Parathyroid adenoma (tissue), 2 donors: ENCODE results near the gene MKKS.
"Not testable (repeated sequence)": the region's sequence is repeated elsewhere in the genome, so short reads cannot be mapped to it uniquely, and the experiment has no call there.

Source experiments
- H2AFZ ChIP-seq: fragments of 300-600 bp; sonication (generic); one replicate; pipeline ENCODE4 v1.7.0; 2017; ENCODE audit warnings: antibody characterized with exemption, mild to moderate bottlenecking
- H3K27ac ChIP-seq: fragments of 300-600 bp; sonication (generic); one replicate; pipeline ENCODE4 v1.7.0; 2017
- H3K27me3 ChIP-seq: fragments of 300-600 bp; sonication (generic); one replicate; pipeline ENCODE4 v1.7.0; 2017; ENCODE audit warnings: low read length; ENCODE audit not compliant: control insufficient read depth, insufficient read depth
- H3K36me3 ChIP-seq: fragments of 300-600 bp; sonication (generic); one replicate; pipeline ENCODE4 v1.7.0; 2017; ENCODE audit warnings: low read length; ENCODE audit not compliant: control insufficient read depth, insufficient read depth
- H3K4me1 ChIP-seq: fragments of 300-600 bp; sonication (generic); one replicate; pipeline ENCODE4 v1.7.0; 2017; ENCODE audit warnings: control low read depth
- H3K4me2 ChIP-seq: fragments of 300-600 bp; sonication (generic); one replicate; pipeline ENCODE4 v1.7.0; 2017; ENCODE audit warnings: low read length
- H3K4me3 ChIP-seq: fragments of 300-600 bp; sonication (generic); one replicate; pipeline ENCODE4 v1.7.0; 2017; ENCODE audit warnings: low read depth, low read length
- H3K79me2 ChIP-seq: fragments of 300-600 bp; sonication (generic); one replicate; pipeline ENCODE4 v1.7.0; 2017; ENCODE audit warnings: control low read depth
- H3K9ac ChIP-seq: fragments of 300-600 bp; sonication (generic); one replicate; pipeline ENCODE4 v1.7.0; 2017; ENCODE audit warnings: mild to moderate bottlenecking
- H3K9me3 ChIP-seq: fragments of 300-600 bp; sonication (generic); one replicate; pipeline ENCODE4 v1.7.0; 2017; ENCODE audit warnings: low read length; ENCODE audit not compliant: control insufficient read depth
- CTCF ChIP-seq: fragments of 300-600 bp; sonication (generic); IDR thresholded peaks from one replicate; pipeline ENCODE4 v1.7.0; 2017; ENCODE audit warnings: antibody characterized with exemption, mild to moderate bottlenecking
- donor health status: primary hyperparathyroidism.

The MKKS gene

DNA sequence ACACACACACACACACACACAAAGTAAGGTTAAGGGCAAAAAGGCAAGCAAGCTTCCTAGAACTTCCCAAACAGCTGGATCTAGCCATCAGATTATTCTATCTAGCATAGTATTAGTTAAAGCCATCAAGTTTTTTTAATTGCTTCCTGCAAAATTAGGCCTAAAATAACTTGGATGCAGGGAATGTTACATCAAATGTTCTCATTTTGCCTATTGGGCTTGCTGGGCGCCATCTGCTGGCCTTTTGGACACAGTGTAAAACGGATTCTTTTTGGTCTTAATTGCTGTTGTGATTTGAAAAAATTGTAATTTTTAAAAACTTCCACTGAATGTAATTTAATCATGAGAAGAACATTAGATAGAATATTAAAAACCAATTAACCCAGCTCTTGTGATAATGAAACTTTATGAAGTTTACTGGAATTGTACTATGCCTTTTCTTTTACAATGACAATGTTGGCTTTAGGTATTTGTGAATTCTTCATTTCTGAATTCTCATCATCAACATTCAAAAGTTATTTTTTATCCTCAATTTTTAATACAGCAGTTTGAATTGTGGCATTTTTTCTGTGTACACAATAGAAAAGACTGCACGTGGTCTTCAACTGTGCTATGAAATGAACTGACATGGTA, 6.8 kb downstream of the MKKS start:
- no peaks in the 10 kb centered on the region for H3K36me3 ChIP-seq

DNA sequence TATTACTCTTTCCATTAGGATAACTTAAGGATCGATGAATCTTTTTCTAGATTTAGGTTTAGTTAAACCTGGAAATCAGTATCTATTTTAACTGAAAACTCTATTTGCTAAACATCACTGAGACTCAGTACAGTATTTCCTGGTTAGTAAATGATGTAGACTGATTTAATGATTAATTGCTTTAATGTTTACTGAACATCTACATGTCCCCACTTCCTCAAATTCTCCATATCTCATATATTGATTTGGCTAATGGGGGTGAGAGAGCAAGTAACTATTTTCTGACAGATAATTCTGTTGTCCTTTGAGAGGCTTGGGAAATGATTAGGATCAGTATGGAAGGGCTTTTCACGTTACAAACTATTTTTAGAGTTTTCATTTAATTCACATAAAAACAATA, 10.3 kb downstream of the MKKS start:
- Histone ChIP-seq H3K4me1 (no peaks in the 10 kb centered on the region), H2AFZ (no peak overlapping the region), H3K9me3 (no peaks in the 10 kb centered on the region), H3K9ac (no peak overlapping the region), H3K4me3 (no peak overlapping the region), H3K36me3 (no peaks in the 10 kb centered on the region), H3K27me3 (no peaks in the 10 kb centered on the region), H3K79me2 (peaks cover 20% of the 10 kb centered on the region), H3K4me2 (no peak overlapping the region), H3K27ac (no peak overlapping the region)
- TF ChIP-seq CTCF, result no peak

More for the DNA sequence above, 6.8 kb downstream of the MKKS start:
- no peaks in the 10 kb centered on the region for H3K9me3 ChIP-seq
- peaks cover 19% of the 10 kb centered on the region for H3K79me2 ChIP-seq
- H2AFZ ChIP-seq, result no peak overlapping the region
- no peaks in the 10 kb centered on the region for H3K27me3 ChIP-seq
- no peak overlapping the region for H3K9ac ChIP-seq
- peak; percentile 85 for TF ChIP-seq CTCF
- peaks cover 5% of the 10 kb centered on the region for H3K4me1 ChIP-seq
- H3K4me3 ChIP-seq, result no peak overlapping the region
- no peak overlapping the region for H3K4me2 ChIP-seq
- H3K27ac ChIP-seq, result no peak overlapping the region

- peaks cover 4% of the 10 kb centered on the region for H3K4me1 ChIP-seq
- peaks cover 26% of the 10 kb centered on the region for H3K79me2 ChIP-seq
- TF ChIP-seq CTCF, result no peak
- H3K4me2 ChIP-seq, result no peak overlapping the region
- H3K9ac ChIP-seq, result no peak overlapping the region
- no peak overlapping the region for H3K4me3 ChIP-seq
- H3K36me3 ChIP-seq, result no peaks in the 10 kb centered on the region
- no peak overlapping the region for H3K27ac ChIP-seq
- H3K9me3 ChIP-seq, result no peaks in the 10 kb centered on the region
- no peaks in the 10 kb centered on the region for H3K27me3 ChIP-seq
- no peak overlapping the region for H2AFZ ChIP-seq
Observed at GRCh38 chr20:10419550-10420133, 14.4 kb downstream of the MKKS start.

GRCh38 chr20:10417218-10417617, 16.8 kb downstream of the MKKS start:
- not testable (repeated sequence) for H3K4me2 ChIP-seq, H3K9me3 ChIP-seq, H3K27ac ChIP-seq, H3K36me3 ChIP-seq, H3K4me3 ChIP-seq, H3K9ac ChIP-seq, H3K4me1 ChIP-seq, H2AFZ ChIP-seq, H3K27me3 ChIP-seq
- peaks cover 12% of the 10 kb centered on the region for H3K79me2 ChIP-seq

GRCh38 chr20:10415013-10415650, 18.9 kb downstream of the MKKS start:
- Histone ChIP-seq H2AFZ (no peak overlapping the region), H3K4me2 (peak overlapping the region; percentile 19), H3K9ac (no peak overlapping the region), H3K27me3 (no peaks in the 10 kb centered on the region), H3K79me2 (peaks cover 8% of the 10 kb centered on the region), H3K27ac (no peak overlapping the region), H3K36me3 (no peaks in the 10 kb centered on the region), H3K9me3 (no peaks in the 10 kb centered on the region), H3K4me3 (no peak overlapping the region), H3K4me1 (peaks cover 4% of the 10 kb centered on the region)
- TF ChIP-seq CTCF, result no peak
